Activated T-helper 1 cell treated with anti-CD3 and anti-CD28 coated beads, Interleukin-12 subunit alpha, Interleukin-12 subunit beta, Interleukin-2, Interleukin-4 antibody, amounts not matched to agents 30 ng/mL and 10 ng/mL and 1 ng/mL, durations not matched to agents 14 hours and 24 hours and 36 hours (primary cell): ENCODE measurements around the gene GAS2L1. TPM values are rescaled to one million over a fixed set of nuclear protein-coding genes. Genes with fewer than 3 reads are reported as not detected.

Experiments used
- DNase-seq: peaks from one replicate; pipeline ENCODE4 v3.0.0; 2021; ENCODE audit warnings: low spot score
- H3K27ac Mint-ChIP-seq: one replicate; pipeline ENCODE4 v1.8.0; 2021; ENCODE audit warnings: mild to moderate bottlenecking, mixed read lengths
- H3K27me3 Mint-ChIP-seq: one replicate; pipeline ENCODE4 v1.8.0; 2022; ENCODE audit warnings: mild to moderate bottlenecking, moderate library complexity, mixed read lengths; ENCODE audit not compliant: insufficient read depth
- H3K36me3 Mint-ChIP-seq: one replicate; pipeline ENCODE4 v1.8.0; 2021; ENCODE audit warnings: low read depth, mixed read lengths
- H3K4me1 Mint-ChIP-seq: one replicate; pipeline ENCODE4 v1.8.0; 2021; ENCODE audit warnings: low read depth, mixed read lengths
- H3K4me3 Mint-ChIP-seq: one replicate; pipeline ENCODE4 v1.8.0; 2021; ENCODE audit warnings: mild to moderate bottlenecking, moderate library complexity, mixed read lengths
- H3K9me3 Mint-ChIP-seq: one replicate; pipeline ENCODE4 v1.8.0; 2021; ENCODE audit warnings: mixed read lengths
- intact Hi-C: fragments of 100-400 bp; cut with micrococcal nuclease; formaldehyde crosslinking; loops from one replicate; pipeline ENCODE4 v1.15.1; 2024
- total RNA-seq: library from RNA; stranded (reverse); gene quantifications from 2 replicates; pipeline ENCODE4 v1.2.3, GENCODE V29; 2022

The GAS2L1 gene
- total RNA-seq, 1 donor from 2014 or later, result 2.6 TPM

DNA sequence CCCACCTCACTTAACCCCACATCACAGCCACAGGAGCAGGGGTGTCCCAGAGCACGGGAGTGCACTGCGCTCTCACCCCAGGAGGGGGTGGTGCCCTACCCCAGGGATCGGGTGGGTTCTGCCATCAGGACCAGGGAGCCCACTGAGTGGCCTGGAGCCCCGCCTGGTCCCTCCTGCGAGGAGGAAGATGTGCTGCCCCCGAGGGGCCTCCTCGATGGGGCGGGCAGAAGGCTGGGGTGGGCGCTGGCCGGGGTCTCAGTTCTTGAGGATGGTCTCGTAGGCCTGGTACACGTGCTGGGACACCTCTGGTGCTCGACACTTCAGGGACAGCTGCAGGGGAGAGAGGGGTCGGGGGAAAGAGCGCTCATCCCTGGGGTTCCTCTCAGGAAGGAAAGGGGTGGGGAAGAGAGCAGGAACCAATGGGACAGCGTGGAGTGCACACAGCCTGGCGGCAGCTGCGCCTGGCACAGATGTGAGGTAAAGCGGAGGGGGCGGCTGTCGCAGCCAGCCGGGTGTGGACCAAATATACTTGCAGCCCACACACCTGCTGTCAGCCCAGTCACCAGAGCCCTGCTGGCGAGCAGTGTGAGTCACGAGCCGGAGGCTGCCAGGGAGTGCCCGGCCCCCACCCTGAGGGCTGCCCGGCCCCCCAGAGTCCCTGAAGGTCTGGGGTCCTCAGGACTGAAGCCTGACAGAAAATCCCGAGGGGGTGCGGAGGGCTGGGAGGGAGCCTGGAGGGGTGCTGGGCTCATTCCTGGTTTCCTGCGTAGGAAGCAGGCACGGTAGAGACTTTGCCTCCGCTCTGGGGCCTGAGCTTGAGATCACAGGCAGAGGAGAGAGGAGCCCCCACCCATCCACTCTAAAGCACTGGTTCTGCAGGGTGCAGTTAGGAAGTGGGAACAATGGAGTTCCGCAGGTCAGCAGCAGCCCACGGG is 22.4 kb downstream of the GAS2L1 start:
- Mint-ChIP-seq H3K9me3 (no peaks in the 10 kb centered on the region), H3K4me1 (no peaks in the 10 kb centered on the region), H3K27ac (no peak overlapping the region), H3K27me3 (no peaks in the 10 kb centered on the region), H3K36me3 (peaks cover 10% of the 10 kb centered on the region), H3K4me3 (no peak overlapping the region)
- no peak for DNase-seq
- intact Hi-C loops, result no loop called here

DNA sequence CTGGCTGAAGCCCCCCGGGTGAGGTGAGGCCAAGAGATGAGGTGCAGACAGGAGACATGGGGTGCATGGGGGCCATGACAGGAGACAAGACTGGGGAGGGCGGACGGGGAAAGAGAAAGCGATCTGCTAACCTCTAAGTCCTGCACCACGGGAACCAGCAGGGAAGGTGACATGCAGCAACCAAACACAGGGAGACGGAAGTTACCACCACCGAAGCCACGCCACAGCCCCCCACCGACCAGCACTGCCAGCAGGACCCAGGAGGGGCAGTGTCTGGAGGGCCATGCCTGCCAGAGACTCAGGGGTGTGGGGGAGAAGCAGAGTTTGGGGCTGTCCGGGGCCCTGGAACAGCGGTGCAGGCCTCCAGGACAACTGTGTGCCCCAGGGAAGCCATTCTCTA is 23.1 kb downstream of the GAS2L1 start:
- H3K4me1 Mint-ChIP-seq, result no peaks in the 10 kb centered on the region
- H3K27ac Mint-ChIP-seq, result no peak overlapping the region
- intact Hi-C loops, result no loop called here
- peaks cover 10% of the 10 kb centered on the region for H3K36me3 Mint-ChIP-seq
- no peaks in the 10 kb centered on the region for H3K9me3 Mint-ChIP-seq
- H3K27me3 Mint-ChIP-seq, result no peaks in the 10 kb centered on the region
- H3K4me3 Mint-ChIP-seq, result no peak overlapping the region
- DNase-seq, result no peak

DNA sequence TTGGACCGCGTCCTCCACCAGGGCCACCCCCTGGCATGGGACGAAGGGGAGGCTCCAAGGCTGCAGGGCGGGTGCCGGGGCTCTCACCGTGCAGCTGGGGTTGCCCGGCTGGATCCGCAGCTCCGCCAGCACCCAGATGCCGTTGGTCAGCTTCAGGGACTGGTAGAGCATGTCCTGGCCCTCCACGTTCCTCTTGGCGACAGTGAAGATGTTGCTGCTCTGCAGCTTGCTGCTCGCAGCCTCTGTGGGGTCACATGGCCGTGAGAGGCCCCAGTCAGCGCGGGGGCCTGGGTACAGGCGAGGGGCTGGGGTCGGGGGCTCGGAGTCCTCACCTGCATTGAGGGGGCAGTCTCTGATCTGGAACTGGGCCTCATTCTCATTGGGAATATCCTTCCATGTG is 23.8 kb downstream of the GAS2L1 start:
- no peak overlapping the region for H3K27ac Mint-ChIP-seq
- no peaks in the 10 kb centered on the region for H3K27me3 Mint-ChIP-seq
- no peak for DNase-seq
- H3K4me3 Mint-ChIP-seq, result no peak overlapping the region
- H3K9me3 Mint-ChIP-seq, result no peaks in the 10 kb centered on the region
- peaks cover 10% of the 10 kb centered on the region for H3K36me3 Mint-ChIP-seq
- intact Hi-C loops, result no loop called here
- H3K4me1 Mint-ChIP-seq, result no peaks in the 10 kb centered on the region

DNA sequence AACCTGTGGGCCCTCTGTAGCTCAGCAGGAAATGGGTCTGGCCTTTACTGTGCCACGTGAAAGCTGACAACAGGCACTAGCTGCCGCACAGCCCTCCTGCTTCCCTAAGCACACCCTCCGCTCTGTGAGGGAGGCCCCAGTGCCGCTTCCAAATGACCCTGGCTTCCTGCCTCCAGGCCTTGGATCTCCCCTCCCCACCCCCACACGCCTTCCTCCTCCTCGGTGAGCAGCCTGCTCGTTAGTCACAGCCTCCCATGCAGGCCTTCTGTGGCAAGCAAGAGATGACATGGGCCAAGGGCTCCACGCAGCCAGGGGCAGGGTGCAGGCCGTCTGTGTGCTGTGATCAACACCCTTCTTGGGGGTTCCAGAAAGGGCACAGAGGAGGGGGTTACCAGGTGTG is 24.3 kb downstream of the GAS2L1 start:
- Mint-ChIP-seq H3K9me3 (no peaks in the 10 kb centered on the region), H3K4me1 (no peaks in the 10 kb centered on the region), H3K36me3 (peaks cover 11% of the 10 kb centered on the region)

DNA sequence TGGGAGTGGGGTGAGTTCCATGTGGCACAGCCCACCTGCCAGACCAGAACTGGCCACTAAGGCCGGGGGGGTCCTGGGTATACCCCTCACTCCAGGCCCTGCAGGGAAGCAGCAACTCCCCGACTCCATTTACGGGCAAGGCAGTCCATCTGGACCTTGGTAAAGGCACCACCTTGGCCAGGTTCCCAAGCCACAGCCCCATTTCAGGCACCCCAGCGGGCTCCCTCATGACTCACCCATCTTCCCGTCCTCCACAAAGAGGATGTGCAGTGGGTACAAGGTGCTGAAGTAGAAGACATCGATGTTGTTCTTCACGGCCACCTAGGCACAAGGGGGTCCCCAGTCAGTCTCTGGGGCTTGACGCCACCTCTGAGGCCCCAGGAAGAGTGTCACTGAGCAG is 24.8 kb downstream of the GAS2L1 start:
- no peak for DNase-seq
- no peaks in the 10 kb centered on the region for H3K4me1 Mint-ChIP-seq
- intact Hi-C loops, result no loop called here
- peaks cover 12% of the 10 kb centered on the region for H3K36me3 Mint-ChIP-seq
- H3K27me3 Mint-ChIP-seq, result no peaks in the 10 kb centered on the region
- H3K4me3 Mint-ChIP-seq, result no peak overlapping the region
- H3K27ac Mint-ChIP-seq, result no peak overlapping the region
- H3K9me3 Mint-ChIP-seq, result no peaks in the 10 kb centered on the region

More for the DNA sequence above, 24.3 kb downstream of the GAS2L1 start:
- Mint-ChIP-seq H3K27ac (no peak overlapping the region), H3K27me3 (no peaks in the 10 kb centered on the region), H3K4me3 (no peak overlapping the region)
- no peak for DNase-seq
- intact Hi-C loops, result no loop called here

DNA sequence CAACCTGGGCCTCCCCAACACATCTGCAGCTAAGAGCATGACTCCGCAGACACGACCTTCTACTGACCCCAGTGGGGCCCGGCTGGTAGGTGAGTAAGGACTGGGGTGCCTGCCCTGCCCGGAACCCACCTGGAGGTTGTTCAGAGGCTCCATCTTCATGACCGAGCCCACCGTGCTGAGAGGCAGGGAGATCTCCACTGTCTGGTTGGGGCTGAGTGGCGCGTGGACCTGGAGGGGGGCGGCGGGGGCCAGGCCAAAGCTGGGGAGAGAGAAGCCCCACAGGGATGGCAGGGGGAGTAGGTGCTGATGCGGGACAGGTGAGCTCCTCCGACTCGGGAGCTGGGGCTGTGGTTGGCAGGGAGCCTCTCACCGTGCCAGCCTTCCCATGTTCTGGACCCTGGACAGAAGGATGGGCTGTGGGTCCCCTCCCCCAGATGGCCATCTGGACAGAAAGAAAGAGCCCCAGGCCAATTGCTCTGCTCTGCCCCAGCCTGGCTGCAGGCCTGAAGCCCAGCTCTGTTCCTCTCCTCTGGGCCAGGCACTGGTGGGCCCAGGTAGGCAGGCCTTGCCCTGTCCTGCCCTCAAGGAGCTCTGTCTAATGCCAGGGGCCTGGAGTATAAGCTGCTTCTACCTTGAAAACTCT is 25.3 kb downstream of the GAS2L1 start:
- Mint-ChIP-seq H3K9me3 (no peaks in the 10 kb centered on the region), H3K4me1 (no peaks in the 10 kb centered on the region), H3K27ac (no peak overlapping the region), H3K36me3 (peaks cover 14% of the 10 kb centered on the region), H3K27me3 (no peaks in the 10 kb centered on the region), H3K4me3 (no peak overlapping the region)
- intact Hi-C loops, result no loop called here
- DNase-seq, result no peak

DNA sequence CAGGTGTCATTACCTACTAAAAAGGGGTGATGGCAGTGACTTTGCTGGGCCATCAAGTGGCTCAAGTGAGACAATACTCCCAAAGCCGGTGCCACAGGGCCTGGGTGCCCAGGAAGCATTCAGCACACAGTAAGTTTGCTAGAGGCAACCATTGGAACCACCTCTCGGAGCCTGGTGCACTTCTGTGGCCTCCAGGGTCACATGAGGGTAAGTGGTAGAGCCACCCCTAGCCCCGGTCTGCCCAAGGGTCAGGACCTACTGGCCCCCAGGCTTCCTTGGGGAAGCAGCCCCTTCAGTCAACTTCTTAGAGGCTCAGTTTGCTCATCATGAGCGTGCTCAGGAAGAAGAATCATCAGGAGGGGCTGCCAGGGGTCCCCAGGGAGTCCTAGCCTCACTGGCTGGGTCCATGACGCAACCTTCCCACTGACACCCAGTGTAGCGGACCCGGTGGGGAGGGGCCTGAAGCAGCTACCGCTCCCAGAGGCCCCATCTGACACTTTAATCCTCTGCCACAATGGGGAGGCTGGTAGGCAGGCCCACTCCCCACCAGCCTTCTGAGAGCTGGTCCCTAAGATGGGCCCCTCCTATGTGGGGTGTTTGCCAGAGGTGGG is 26.5 kb downstream of the GAS2L1 start:
- no peak overlapping the region for H3K27ac Mint-ChIP-seq
- no peak for DNase-seq
- H3K9me3 Mint-ChIP-seq, result no peaks in the 10 kb centered on the region
- H3K4me1 Mint-ChIP-seq, result no peaks in the 10 kb centered on the region
- H3K27me3 Mint-ChIP-seq, result no peaks in the 10 kb centered on the region
- intact Hi-C loops, result no loop called here
- H3K4me3 Mint-ChIP-seq, result no peak overlapping the region
- peaks cover 15% of the 10 kb centered on the region for H3K36me3 Mint-ChIP-seq

DNA sequence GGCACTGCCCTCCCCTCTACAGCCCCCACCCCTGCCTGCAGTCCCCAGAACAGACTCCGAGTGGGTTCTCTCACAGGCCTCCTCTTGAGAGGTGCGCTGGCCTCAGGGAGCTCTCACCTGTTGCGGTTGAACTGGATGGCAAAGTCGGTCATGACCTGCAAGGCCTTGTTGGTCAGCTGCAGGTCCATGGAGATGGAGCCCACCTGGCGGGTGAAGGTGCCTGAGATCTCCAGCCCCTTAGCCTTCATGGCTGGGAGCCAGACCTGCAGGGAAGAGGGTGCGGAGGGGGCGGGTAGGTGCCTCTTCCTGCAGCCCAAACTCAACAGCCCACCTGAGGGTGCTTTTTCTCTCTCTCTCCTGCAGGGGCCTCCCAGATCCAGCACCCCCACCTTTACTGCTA is 27.7 kb downstream of the GAS2L1 start:
- Mint-ChIP-seq H3K27ac (no peak overlapping the region), H3K4me3 (no peak overlapping the region), H3K4me1 (no peaks in the 10 kb centered on the region), H3K27me3 (no peaks in the 10 kb centered on the region), H3K9me3 (no peaks in the 10 kb centered on the region), H3K36me3 (peaks cover 23% of the 10 kb centered on the region)
- intact Hi-C loops, result no loop called here
- no peak for DNase-seq

DNA sequence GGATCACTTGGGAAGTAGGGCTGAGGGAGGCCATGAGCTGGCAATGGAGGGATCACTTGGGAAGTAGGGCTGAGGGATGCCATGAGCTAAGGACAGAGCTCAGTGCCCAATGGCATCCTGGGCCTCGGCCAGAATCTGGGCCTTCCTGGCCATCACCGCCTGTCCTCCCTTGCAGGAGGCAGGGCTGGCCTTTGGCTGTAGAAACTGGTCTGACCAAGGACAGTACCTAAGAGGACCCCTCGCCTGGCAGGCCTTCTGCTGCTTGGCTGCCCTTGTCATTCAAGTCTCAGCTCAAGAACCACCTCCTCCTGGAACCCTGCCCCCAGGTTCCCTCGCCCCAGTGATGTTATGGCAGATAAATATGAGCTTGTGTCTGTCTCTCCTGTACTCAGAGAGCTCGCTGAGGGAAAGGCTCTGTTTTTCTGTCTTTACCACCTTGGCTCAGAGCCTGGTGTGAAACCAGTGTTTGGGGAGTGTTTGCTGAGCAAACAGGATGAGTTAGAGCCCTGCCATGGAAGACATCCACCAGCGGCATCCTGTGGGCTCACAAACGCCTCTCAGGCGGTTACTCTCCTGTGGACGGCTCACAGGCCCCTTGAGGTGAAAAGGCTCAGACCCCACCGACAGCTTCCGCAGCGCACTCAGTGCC is 28.4 kb downstream of the GAS2L1 start:
- Mint-ChIP-seq H3K36me3 (peaks cover 25% of the 10 kb centered on the region), H3K9me3 (no peaks in the 10 kb centered on the region), H3K27ac (no peak overlapping the region), H3K27me3 (no peaks in the 10 kb centered on the region), H3K4me3 (no peak overlapping the region), H3K4me1 (no peaks in the 10 kb centered on the region)
- intact Hi-C loops, result no loop called here
- no peak for DNase-seq

DNA sequence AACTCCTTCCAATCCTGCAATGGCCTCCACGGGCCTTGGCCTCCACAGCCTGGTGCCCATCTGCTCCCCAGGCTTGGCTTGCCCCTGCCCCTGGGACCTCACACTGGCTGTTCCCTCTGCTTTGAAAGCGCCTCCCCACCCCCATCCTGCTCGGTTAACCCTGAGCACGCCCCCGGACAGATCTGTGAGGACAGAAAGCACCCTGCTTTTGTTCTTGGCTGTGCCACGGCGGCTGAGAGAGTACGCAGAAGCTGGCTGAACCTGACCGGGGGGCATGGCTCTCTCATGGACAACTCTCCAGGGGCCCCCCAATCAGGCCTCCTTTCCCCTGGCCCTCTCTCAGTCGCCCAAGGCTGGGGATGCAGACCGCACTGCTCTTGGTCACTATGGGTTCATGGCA is 29.2 kb downstream of the GAS2L1 start:
- peaks cover 25% of the 10 kb centered on the region for H3K36me3 Mint-ChIP-seq
- H3K27me3 Mint-ChIP-seq, result no peaks in the 10 kb centered on the region
- intact Hi-C loops, result no loop called here
- H3K9me3 Mint-ChIP-seq, result no peaks in the 10 kb centered on the region
- no peak overlapping the region for H3K4me3 Mint-ChIP-seq
- H3K27ac Mint-ChIP-seq, result no peak overlapping the region
- no peaks in the 10 kb centered on the region for H3K4me1 Mint-ChIP-seq
- no peak for DNase-seq

DNA sequence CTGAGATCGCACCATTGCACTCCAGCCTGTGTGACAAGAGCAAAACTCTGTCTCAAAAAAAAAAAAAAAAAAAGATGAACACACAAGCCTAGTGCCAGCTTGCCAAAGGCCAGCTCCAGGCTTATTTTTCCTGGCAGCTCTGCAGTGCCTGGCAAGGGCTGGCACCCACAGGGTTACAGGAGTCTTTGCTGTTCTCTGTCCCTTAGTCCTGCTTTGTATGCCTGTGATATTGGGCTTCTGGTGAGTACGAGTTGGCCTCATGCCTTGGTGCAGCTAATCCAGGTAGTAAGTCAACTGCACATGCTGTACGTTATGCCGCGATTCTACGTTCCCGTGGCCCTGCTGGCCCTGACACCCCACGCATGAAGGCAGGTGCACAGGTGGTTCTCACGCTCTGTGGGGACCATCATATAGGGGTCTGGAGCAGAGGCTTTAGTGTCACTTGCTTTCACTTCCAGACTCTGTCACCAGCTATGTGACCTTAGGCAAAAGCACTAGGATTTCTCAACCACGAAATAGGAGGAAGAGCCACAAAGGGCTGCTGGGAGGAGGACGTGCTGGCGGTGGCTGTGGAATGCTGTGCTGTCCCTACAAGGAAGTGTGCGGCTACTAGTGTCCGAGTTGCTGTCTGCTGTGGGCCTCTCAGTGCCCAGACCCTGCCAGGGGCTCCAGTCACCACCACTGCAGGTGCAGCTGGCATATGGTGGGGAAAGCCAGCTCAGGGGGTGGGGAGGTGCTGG is 30.5 kb downstream of the GAS2L1 start:
- Mint-ChIP-seq H3K9me3 (no peaks in the 10 kb centered on the region), H3K4me1 (no peaks in the 10 kb centered on the region), H3K4me3 (no peak overlapping the region), H3K27ac (no peak overlapping the region), H3K36me3 (peaks cover 27% of the 10 kb centered on the region), H3K27me3 (no peaks in the 10 kb centered on the region)
- no peak for DNase-seq
- intact Hi-C loops, result no loop called here

DNA sequence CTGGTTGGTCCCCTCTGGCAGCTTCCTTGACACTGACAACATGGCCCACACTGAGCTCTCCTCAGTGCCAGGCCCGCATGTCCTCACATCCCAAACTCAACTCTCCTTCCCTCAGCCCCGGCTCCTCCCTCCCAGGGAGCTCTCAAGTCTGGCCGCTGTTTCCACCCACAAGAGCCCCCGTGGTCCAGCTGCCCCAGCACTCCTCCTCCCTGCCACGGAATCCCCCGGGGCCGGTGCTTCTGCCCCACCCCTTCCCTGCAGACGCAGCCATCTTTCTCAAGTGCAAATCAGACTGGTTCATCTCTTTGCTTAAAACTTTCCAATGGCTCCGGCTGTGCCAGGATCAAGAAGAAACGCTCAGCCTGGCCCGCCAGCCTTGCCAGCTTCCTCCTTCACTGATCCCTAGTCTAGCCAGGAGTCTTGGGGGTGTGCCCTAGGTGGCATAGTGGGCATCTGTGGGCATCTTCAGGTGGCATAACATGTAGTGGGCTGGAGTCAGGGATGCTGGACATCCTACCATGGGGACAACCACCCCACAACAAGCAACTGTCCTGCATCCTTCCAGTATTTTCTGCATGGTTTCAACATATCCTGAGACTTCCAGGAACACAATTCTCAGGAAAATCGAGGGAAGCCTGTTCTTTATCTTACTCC is 31.3 kb downstream of the GAS2L1 start:
- Mint-ChIP-seq H3K4me1 (no peaks in the 10 kb centered on the region), H3K4me3 (no peak overlapping the region), H3K27me3 (no peaks in the 10 kb centered on the region), H3K9me3 (no peaks in the 10 kb centered on the region), H3K27ac (no peak overlapping the region), H3K36me3 (peaks cover 34% of the 10 kb centered on the region)
- intact Hi-C loops, result no loop called here
- no peak for DNase-seq
